K562 (cell line): ENCODE measurements around the gene THAP5. TPM values are rescaled to one million over a fixed set of nuclear protein-coding genes. Genes with fewer than 3 reads are reported as not detected.

ENCODE experiments used
- ATAC-seq: fragments of 200-7000 bp; cut with Tn5 transposase; 3 replicates; pipeline ENCODE4 v1.9.1; 2020; ENCODE audit warnings: moderate library complexity
- BruUV-seq: library from RNA; stranded (reverse); fragments of 400-500 nt; replicated peaks from 2 replicates; lab custom pipeline; 2021; lab: Mats Ljungman, UMichigan
- CTCF ChIA-PET: fragments of 300-600 bp; formaldehyde crosslinking; extraction: SDS; loops from one replicate; lab custom pipeline; 2021; ENCODE audit warnings: low intra/inter-chr PET ratio; lab: Yijun Ruan, JAX
- POLR2A ChIA-PET: fragments of 300-600, 350-650 bp; sonication (Branson Sonifier 250); formaldehyde crosslinking; extraction: SDS; loops from one replicate; lab custom pipeline; 2021; ENCODE audit warnings: antibody characterized with exemption, inconsistent platforms; lab: Yijun Ruan, JAX
- DNase-seq, 4 experiments: peaks; one replicate each; pipeline versions ENCODE4 v3.0.0 to v3.0.0-alpha.2; 2011 to 2018; ENCODE audit warnings: low spot score in 3 of 4, mixed read lengths in 3 of 4; ENCODE audit errors: extremely low read depth in 1 of 4
- FAIRE-seq: peaks from 2 replicates; lab custom pipeline; 2011; peaks lifted over from hg19 to GRCh38; lab: Jason Lieb, UNC
- H2AFZ ChIP-seq: 2 replicates; pipeline ENCODE4 v1.6.0; 2011; ENCODE audit warnings: low read depth, low read length, control low read depth, inconsistent platforms
- H3K27ac ChIP-seq: fragments of 200-600 bp; 3 replicates; pipeline ENCODE4 v1.8.0; 2011; ENCODE audit warnings: low read depth, mild to moderate bottlenecking, control low read depth, inconsistent platforms, low read length, moderate library complexity, mixed read lengths; ENCODE audit errors: extremely low read depth
- H3K27me3 ChIP-seq, 2 experiments: fragments of 300-600 bp in 1 of 2; 2 replicates in 1 of 2; 3 replicates in 1 of 2; pipeline versions ENCODE4 v1.6.0 to v1.8.0; 2011; ENCODE audit warnings: inconsistent platforms in 2 of 2, low read length in 2 of 2, mild to moderate bottlenecking in 1 of 2, mixed read lengths in 1 of 2, moderate library complexity in 1 of 2; ENCODE audit not compliant: control insufficient read depth in 2 of 2, insufficient read depth in 2 of 2
- H3K36me3 ChIP-seq: fragments of 300-600 bp; 3 replicates; pipeline ENCODE4 v1.8.0; 2011; ENCODE audit warnings: mild to moderate bottlenecking, low read length, inconsistent platforms; ENCODE audit not compliant: control insufficient read depth, insufficient read depth
- H3K4me1 ChIP-seq, 2 experiments: fragments of 200-600 bp in 1 of 2; replicated peaks in 1 of 2; 2 replicates in 1 of 2; 3 replicates in 1 of 2; pipeline versions ENCODE4 v1.5.1 to v1.8.0; 2011; ENCODE audit warnings: inconsistent platforms in 2 of 2, low read length in 2 of 2, mild to moderate bottlenecking in 1 of 2, mixed read lengths in 1 of 2, moderate library complexity in 1 of 2; ENCODE audit not compliant: control insufficient read depth in 2 of 2, insufficient read depth in 2 of 2
- H3K4me2 ChIP-seq: 2 replicates; pipeline ENCODE4 v1.6.1; 2011; ENCODE audit warnings: low read length, control low read depth, inconsistent platforms, mixed read lengths; ENCODE audit not compliant: insufficient read depth
- H3K4me3 ChIP-seq: fragments of 200-600 bp; sonication (generic), shearing (Covaris generic); 2 replicates; pipeline ENCODE4 v1.5.1; 2016; ENCODE audit warnings: control low read depth, inconsistent platforms
- H3K79me2 ChIP-seq: fragments of 200-600 bp; 3 replicates; pipeline ENCODE4 v1.8.0; 2011; ENCODE audit warnings: low read length, inconsistent platforms; ENCODE audit not compliant: control insufficient read depth, insufficient read depth
- H3K9ac ChIP-seq, 2 experiments: 2 replicates each; pipeline versions ENCODE4 v1.6.0 to v1.6.1; 2011; ENCODE audit warnings: low read depth in 2 of 2, low read length in 2 of 2, control low read depth in 1 of 2, inconsistent platforms in 1 of 2, mild to moderate bottlenecking in 1 of 2, mixed read lengths in 1 of 2; ENCODE audit not compliant: insufficient read depth in 1 of 2
- H3K9me1 ChIP-seq: one replicate; pipeline ENCODE4 v1.6.0; 2011; ENCODE audit warnings: inconsistent platforms, mild to moderate bottlenecking, low read length, moderate library complexity; ENCODE audit not compliant: control insufficient read depth, insufficient read depth
- H3K9me3 ChIP-seq: replicated peaks from 2 replicates; pipeline ENCODE4 v1.5.1; 2011; ENCODE audit warnings: low read depth, low read length, inconsistent platforms; ENCODE audit not compliant: control insufficient read depth, insufficient read depth
- H4K20me1 ChIP-seq: replicated peaks from 2 replicates; pipeline ENCODE4 v1.6.1; 2011; ENCODE audit warnings: low read length, inconsistent platforms, mixed read lengths; ENCODE audit not compliant: control insufficient read depth, insufficient read depth
- BRD9 ChIP-seq: fragments of 450-650 bp; IDR thresholded peaks from 2 replicates; pipeline ENCODE4 v1.6.1; 2018; ENCODE audit warnings: low read depth; ENCODE audit not compliant: partially characterized antibody
- EHMT2 ChIP-seq: fragments of 450-650 bp; IDR thresholded peaks from 2 replicates; pipeline ENCODE4 v1.6.1; 2018; ENCODE audit warnings: antibody characterized with exemption
- HDAC6 ChIP-seq: IDR thresholded peaks from 2 replicates; pipeline ENCODE4 v1.6.1; 2012; ENCODE audit warnings: low read depth, mild to moderate bottlenecking, control low read depth, inconsistent platforms, low read length, moderate library complexity
- NR2F6 ChIP-seq: fragments of 450-650 bp; formaldehyde crosslinking; IDR thresholded peaks from 2 replicates; pipeline ENCODE4 v1.4.0; 2020; ENCODE audit warnings: mild to moderate bottlenecking
- PHF21A ChIP-seq: fragments of 450-650 bp; IDR thresholded peaks from 2 replicates; pipeline ENCODE4 v1.6.1; 2017; ENCODE audit warnings: low read depth, borderline replicate concordance
- SAFB ChIP-seq: fragments of 200-400 bp; formaldehyde crosslinking; IDR thresholded peaks from 2 replicates; pipeline ENCODE4 v1.6.1; 2017; ENCODE audit warnings: low read depth, low read length, borderline replicate concordance
- TEAD4 ChIP-seq, 2 experiments: sonication (generic) in 1 of 2; formaldehyde crosslinking in 1 of 2; IDR thresholded peaks; 2 replicates each; pipeline versions ENCODE4 v1.6.1 to v1.8.0; 2012 to 2022; ENCODE audit warnings: borderline replicate concordance in 1 of 2, inconsistent platforms in 1 of 2, low read length in 1 of 2, mild to moderate bottlenecking in 1 of 2, missing genetic modification reagents in 1 of 2
- WGBS: fragments of 100-300 bp; shearing (Covaris generic); methylation state at CpG from one replicate; pipeline ENCODE4 v1.1.6; 2016; ENCODE audit warnings: low coverage, mixed read lengths; ENCODE audit not compliant: insufficient coverage; ENCODE audit errors: missing lambda C conversion rate; 5-methylcytosine and 5-hydroxymethylcytosine counted together
- in situ Hi-C: fragments of 300-500 bp; cut with MboI; formaldehyde crosslinking; loops from 4 replicates; pipeline ENCODE4 v1.15.0; 2018; ENCODE audit warnings: inconsistent platforms, mixed read lengths
- intact Hi-C: fragments of 100-400 bp; cut with micrococcal nuclease; formaldehyde crosslinking; loops from 2 replicates; pipeline ENCODE4 v1.14.2; 2022
- polyA plus RNA-seq, 8 experiments: library from polyadenylated mRNA; depleted of rRNA in 4 of 8; stranded (reverse) in 5 of 8; unstranded in 3 of 8; fragments of >200 nt; fragmentation: Nextera tagmentation in 2 of 8; fragmentation: Illumina TruSeq in 1 of 8; extraction: Ambion mirVana in 2 of 8; extraction: Trizol in 1 of 8; gene quantifications; 2 replicates each; pipeline versions ENCODE4 v1.2.1 to v1.2.3, GENCODE V29; 2011 to 2014; ENCODE audit warnings: inconsistent platforms in 1 of 8, missing spikeins in 1 of 8
- total RNA-seq, 7 experiments: library from RNA; depleted of rRNA in 6 of 7; stranded (reverse); fragments of >200 nt in 6 of 7; fragmentation: Illumina TruSeq in 2 of 7; extraction: Trizol in 2 of 7; gene quantifications; 2 replicates each; pipeline versions ENCODE4 v1.2.1 to v1.2.3, GENCODE V29; 2011 to 2021; ENCODE audit warnings: low replicate concordance in 1 of 7
- TF ChIP-seq, protein P1 (sequence below), 2 experiments: fragments of 450-650 bp in 1 of 2; sonication (generic) in 1 of 2; formaldehyde crosslinking in 1 of 2; IDR thresholded peaks in 1 of 2; conservative IDR thresholded peaks in 1 of 2; 2 replicates each; pipeline versions ENCODE4 v1.6.1 to v1.8.1; 2016 to 2023; ENCODE audit warnings: mild to moderate bottlenecking in 2 of 2, moderate library complexity in 2 of 2, inconsistent platforms in 1 of 2, missing genetic modification reagents in 1 of 2

The THAP5 gene
- total and polyA plus RNA-seq, 9 of the 15 experiments (the other 6 are each of a cell fraction or from before 2014, with no cell fraction given), result 16.5 to 58.1 (median 28.2) TPM

DNA sequence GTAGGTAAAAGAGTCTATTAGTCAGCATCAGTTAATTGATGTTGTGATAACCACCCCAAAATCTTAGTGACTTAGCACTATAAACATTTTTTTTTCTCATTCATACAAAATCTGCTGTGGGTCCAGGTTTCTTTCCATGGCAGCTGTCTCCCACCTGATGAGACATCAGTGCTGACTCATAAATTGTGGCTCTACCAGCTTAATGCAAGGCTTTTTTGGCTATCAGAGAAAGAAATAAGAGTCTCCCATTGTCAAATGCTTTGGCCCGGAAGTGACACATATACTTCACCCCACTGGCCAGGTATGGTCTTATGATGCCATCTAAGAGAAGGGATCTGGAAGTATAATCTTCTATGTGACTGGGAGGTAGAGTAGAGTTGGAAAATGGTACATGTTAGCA lies 14.7 kb upstream of the THAP5 start:
- BruUV-seq, result no TSS peak
- no peak overlapping the region for H3K4me2 ChIP-seq
- DNase-seq, result no peak
- H4K20me1 ChIP-seq, result no peaks in the 10 kb centered on the region
- CTCF ChIA-PET, result no interaction called here
- no peak for TF ChIP-seq SAFB
- TF ChIP-seq PHF21A, result no peak
- TF ChIP-seq NR2F6 (CRISPR knock-in tag), result no peak
- no peak for TF ChIP-seq EHMT2
- no peak for TF ChIP-seq BRD9
- TF ChIP-seq HDAC6, result no peak
- TF ChIP-seq TEAD4 (IDR thresholded peaks at IDR 0.05; ENCODE audit: low read length), result no peak
- no peak for TF ChIP-seq TEAD4 (CRISPR knock-in tag; IDR thresholded peaks at IDR 0.05; ENCODE audit: borderline replicate concordance)
- TF ChIP-seq, protein P1, sequence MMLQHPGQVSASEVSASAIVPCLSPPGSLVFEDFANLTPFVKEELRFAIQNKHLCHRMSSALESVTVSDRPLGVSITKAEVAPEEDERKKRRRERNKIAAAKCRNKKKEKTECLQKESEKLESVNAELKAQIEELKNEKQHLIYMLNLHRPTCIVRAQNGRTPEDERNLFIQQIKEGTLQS (IDR thresholded peaks at IDR 0.05), result peak; percentile 28; the same call in 1 of the 2 replicates
- TF ChIP-seq, protein P1 (CRISPR knock-in tag; conservative IDR thresholded peaks at IDR 0.05), result no peak
- H3K27me3 ChIP-seq, result no peaks in the 10 kb centered on the region
- H3K4me3 ChIP-seq, result no peak overlapping the region
- 6% methylated on average over 1 of the region's 1 CpG for WGBS
- intact Hi-C loops, result no loop called here
- no peaks in the 10 kb centered on the region for H3K9me1 ChIP-seq
- no peak for FAIRE-seq
- no peak overlapping the region for H3K9ac ChIP-seq
- ATAC-seq, result no peak
- H3K4me1 ChIP-seq, result peaks cover 5 to 16% of the 10 kb centered on the region in 2 experiments
- no peaks in the 10 kb centered on the region; the same call in 2 of the 3 replicates for H3K36me3 ChIP-seq
- no peaks in the 10 kb centered on the region for H3K79me2 ChIP-seq
- no peak overlapping the region for H3K27ac ChIP-seq
- H3K9me3 ChIP-seq, result peaks cover 5% of the 10 kb centered on the region; the same call in 1 of the 2 replicates
- POLR2A ChIA-PET, result interaction anchor here (3.0 kb wide), 1 partner anchor 8 kb away, joined by 16 read pairs; no protein-coding TSS in a partner anchor
- in situ Hi-C loops, result no loop called here
- H2AFZ ChIP-seq, result no peak overlapping the region
